Body of pancreas (tissue), 4 donors: Measurements from ENCODE around the gene ARHGAP15. TPM values are rescaled to one million over a fixed set of nuclear protein-coding genes. Genes with fewer than 3 reads are reported as not detected.

Experiments used
- ATAC-seq: fragments of 150-250 bp; one replicate; pipeline ENCODE4 v1.9.1; 2016
- DNase-seq, 4 donors: peaks; one replicate each; pipeline ENCODE4 v3.0.0-alpha.2; 2019
- H3K27ac ChIP-seq, 4 donors: fragments of 200-600 bp; sonication (generic); 1 replicate in 3 of 4; 2 replicates in 1 of 4; pipeline versions ENCODE4 v1.5.1 to v1.6.1; 2016 to 2019; ENCODE audit warnings: mild to moderate bottlenecking in 1 of 4, mixed read lengths in 1 of 4, moderate library complexity in 1 of 4
- H3K27me3 ChIP-seq, 2 donors: fragments of 200-600 bp; sonication (generic); one replicate each; pipeline ENCODE4 v1.6.0; 2016; ENCODE audit warnings: mild to moderate bottlenecking in 1 of 2
- H3K36me3 ChIP-seq, 2 donors: fragments of 200-600 bp; sonication (generic); replicated peaks in 1 of 2; 2 replicates each; pipeline ENCODE4 v1.5.1; 2016; ENCODE audit warnings: low read depth in 2 of 2; ENCODE audit not compliant: insufficient read depth in 1 of 2
- H3K4me1 ChIP-seq: fragments of 200-600 bp; sonication (generic); one replicate; pipeline ENCODE4 v1.6.0; 2016
- H3K4me3 ChIP-seq, 2 donors: fragments of 200-600 bp; sonication (generic); 1 replicate in 1 of 2; 2 replicates in 1 of 2; pipeline ENCODE4 v1.5.1; 2016 to 2019
- H3K9me3 ChIP-seq, 3 donors: fragments of 200-600 bp; sonication (generic); 1 replicate in 2 of 3; 2 replicates in 1 of 3; pipeline ENCODE4 v1.5.1; 2016
- CTCF ChIP-seq, 7 experiments: fragments of 450-650 bp in 4 of 7; fragments of 200-600 bp in 3 of 7; sonication (generic) in 3 of 7; IDR thresholded peaks; one replicate each; pipeline ENCODE4 v1.5.1; 2016 to 2019; ENCODE audit warnings: antibody characterized with exemption in 7 of 7
- POLR2A ChIP-seq, 3 donors: fragments of 450-650 bp; IDR thresholded peaks; one replicate each; pipeline ENCODE4 v1.6.1; 2016; ENCODE audit warnings: antibody characterized with exemption in 3 of 3, mild to moderate bottlenecking in 2 of 3
- WGBS, 2 donors: methylation state at CpG; one replicate each; pipeline ENCODE4 v1.1.5; 2017; 5-methylcytosine and 5-hydroxymethylcytosine counted together
- intact Hi-C: fragments of 100-400 bp; cut with DNase I; formaldehyde crosslinking; loops from one replicate; pipeline ENCODE4 v1.15.1; 2023
- total RNA-seq, 2 donors: library from RNA; depleted of rRNA; stranded (reverse); fragments of >200 nt; gene quantifications; one replicate each; pipeline ENCODE4 v1.1.0, GENCODE V29; 2016

ARHGAP15 gene
- total RNA-seq, 2 donors from 2014 or later = 1.3 TPM; not detected in 1

DNA sequence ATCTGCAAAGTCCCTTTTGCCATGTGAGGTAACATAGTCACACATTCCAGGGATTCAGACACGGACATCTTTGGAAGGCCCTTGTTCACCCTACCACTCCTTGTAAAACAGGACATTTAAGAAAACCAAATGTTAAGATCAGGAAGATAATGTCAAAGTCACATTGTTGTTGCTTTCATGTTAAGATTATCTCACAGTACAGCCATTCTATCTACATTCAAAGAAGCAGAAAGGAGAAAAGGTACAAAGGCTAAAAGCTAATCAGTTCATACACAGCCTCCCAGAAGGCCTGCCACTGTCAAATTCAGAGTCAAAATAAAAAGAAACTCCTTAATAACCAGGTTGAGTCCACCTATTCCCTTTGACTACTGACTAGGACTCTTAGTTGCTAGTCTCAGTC, 573.7 kb downstream of the ARHGAP15 start:
- 85 to 93% methylated on average over 1 of the region's 1 CpG for WGBS, 2 donors
- TF ChIP-seq POLR2A (IDR thresholded peaks at IDR 0.05) (no peak), CTCF (IDR thresholded peaks at IDR 0.05) (no peak)
- Histone ChIP-seq H3K4me1 (peaks cover 6% of the 10 kb centered on the region), H3K4me3 (no peak overlapping the region), H3K9me3 (no peaks in the 10 kb centered on the region), H3K27ac (no peak overlapping the region), H3K27me3 (no peaks in the 10 kb centered on the region), H3K36me3 (no peaks in the 10 kb centered on the region)
- ATAC-seq (no peak), DNase-seq (no peak)
- intact Hi-C loops = no loop called here

- no peak for TF ChIP-seq POLR2A (IDR thresholded peaks at IDR 0.05)
- TF ChIP-seq CTCF (IDR thresholded peaks at IDR 0.05) = no peak
- no peaks in the 10 kb centered on the region for H3K9me3 ChIP-seq
These were observed 575.4 kb downstream of the ARHGAP15 start for GRCh38 chr2:143704451-143705106.

DNA sequence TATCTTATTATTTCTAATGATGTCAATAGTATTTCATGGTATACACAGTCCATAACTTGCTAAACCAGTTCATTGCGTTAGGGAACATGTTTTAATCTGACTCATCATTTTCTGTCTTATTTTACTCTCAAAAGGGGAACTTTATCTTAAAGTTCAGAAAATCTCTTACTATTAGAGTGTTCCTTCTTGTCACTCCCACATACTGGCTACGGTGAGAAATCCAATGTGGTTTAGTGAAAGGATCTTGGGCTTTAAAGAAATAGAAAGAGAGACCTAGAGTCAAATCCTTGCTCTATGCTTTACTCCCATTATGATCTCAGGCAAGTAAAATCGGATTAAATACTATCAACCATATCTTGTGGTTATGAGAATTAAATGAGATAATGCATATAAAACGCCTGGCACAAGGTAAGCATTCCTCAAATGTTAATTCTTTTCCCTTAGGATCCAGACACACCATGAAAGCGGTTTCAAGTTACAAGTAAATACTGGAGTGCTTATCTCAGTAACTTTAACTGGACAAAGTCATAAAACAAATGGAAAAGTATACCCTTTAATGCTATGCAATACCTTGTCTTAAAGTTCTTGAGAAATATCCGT, 576.0 kb downstream of the ARHGAP15 start:
- ATAC-seq (no peak), DNase-seq (no peak)
- WGBS, 2 donors = 34 to 41% methylated on average over 6 of the region's 6 CpGs
- peaks cover 15% of the 10 kb centered on the region for H3K4me1 ChIP-seq
- no peak overlapping the region for H3K27ac ChIP-seq
- no peak for TF ChIP-seq CTCF (IDR thresholded peaks at IDR 0.05)
- no peak for TF ChIP-seq POLR2A (IDR thresholded peaks at IDR 0.05)
- H3K4me3 ChIP-seq = no peak overlapping the region
- H3K27me3 ChIP-seq = no peaks in the 10 kb centered on the region
- no peaks in the 10 kb centered on the region for H3K9me3 ChIP-seq
- intact Hi-C loops = no loop called here
- no peaks in the 10 kb centered on the region for H3K36me3 ChIP-seq

More at GRCh38 chr2:143704451-143705106, 575.4 kb downstream of the ARHGAP15 start:
- no peak for ATAC-seq
- Histone ChIP-seq H3K4me1 (peaks cover 15% of the 10 kb centered on the region), H3K27me3 (no peaks in the 10 kb centered on the region), H3K36me3 (no peaks in the 10 kb centered on the region), H3K27ac (no peak overlapping the region), H3K4me3 (no peak overlapping the region)
- WGBS, 2 donors = 92 to 96% methylated on average over 3 of the region's 3 CpGs
- intact Hi-C loops = no loop called here
- no peak for DNase-seq

DNA sequence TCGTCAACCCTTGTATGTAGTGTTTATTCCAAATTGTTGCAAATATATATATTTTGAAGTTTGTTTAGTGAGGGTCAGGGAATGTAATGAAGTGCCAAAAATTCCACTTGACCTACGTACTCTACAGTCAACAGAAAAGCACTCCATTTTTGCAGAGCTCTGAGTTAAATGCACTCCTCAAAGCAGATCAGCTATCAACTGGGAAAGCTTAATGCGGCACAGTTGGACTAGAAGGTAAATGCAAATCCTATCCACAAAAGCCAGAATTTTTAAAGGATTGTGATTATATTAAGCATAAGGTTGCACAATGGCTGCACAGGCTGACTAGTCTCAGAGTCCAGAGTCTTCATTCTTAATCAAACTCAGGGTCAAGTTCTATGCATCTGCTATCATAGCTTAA, 577.1 kb downstream of the ARHGAP15 start:
- H3K27ac ChIP-seq = no peak overlapping the region
- no peak overlapping the region for H3K4me3 ChIP-seq
- peaks cover 15% of the 10 kb centered on the region for H3K4me1 ChIP-seq
- intact Hi-C loops = no loop called here
- 89 to 91% methylated on average over 3 of the region's 3 CpGs for WGBS, 2 donors
- H3K27me3 ChIP-seq = no peaks in the 10 kb centered on the region
- ATAC-seq (no peak), DNase-seq (no peak)
- TF ChIP-seq POLR2A (IDR thresholded peaks at IDR 0.05) = no peak
- H3K36me3 ChIP-seq = no peaks in the 10 kb centered on the region
- H3K9me3 ChIP-seq = no peaks in the 10 kb centered on the region

DNA sequence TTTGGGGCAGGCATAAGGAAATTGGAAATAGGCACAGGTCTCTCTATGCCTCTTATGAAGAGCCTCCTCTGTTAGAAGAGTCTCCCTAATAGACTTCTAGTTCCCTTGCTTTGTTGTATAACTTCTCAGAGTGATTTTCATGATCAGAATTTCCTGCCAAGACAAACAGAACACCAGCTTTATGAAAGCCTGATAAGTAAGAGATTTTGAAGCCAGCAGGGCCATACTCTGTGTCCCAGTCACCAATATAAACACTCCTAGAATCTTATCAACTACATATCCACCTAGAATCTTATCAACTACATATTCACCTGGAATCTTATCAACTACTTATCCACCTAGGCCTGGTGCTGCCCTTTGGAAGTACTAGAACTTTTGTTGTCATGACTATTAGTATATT, 579.5 kb downstream of the ARHGAP15 start:
- Histone ChIP-seq H3K9me3 (no peaks in the 10 kb centered on the region), H3K36me3 (no peaks in the 10 kb centered on the region), H3K27me3 (no peaks in the 10 kb centered on the region), H3K4me3 (no peak overlapping the region), H3K4me1 (peaks cover 15% of the 10 kb centered on the region), H3K27ac (no peak overlapping the region)
- peak; percentile 21 for ATAC-seq
- no peak for DNase-seq
- intact Hi-C loops = no loop called here
- TF ChIP-seq POLR2A (IDR thresholded peaks at IDR 0.05) (no peak), CTCF (IDR thresholded peaks at IDR 0.05) (no peak)
